ENCODE results near the gene RENBP.

RENBP gene

DNA sequence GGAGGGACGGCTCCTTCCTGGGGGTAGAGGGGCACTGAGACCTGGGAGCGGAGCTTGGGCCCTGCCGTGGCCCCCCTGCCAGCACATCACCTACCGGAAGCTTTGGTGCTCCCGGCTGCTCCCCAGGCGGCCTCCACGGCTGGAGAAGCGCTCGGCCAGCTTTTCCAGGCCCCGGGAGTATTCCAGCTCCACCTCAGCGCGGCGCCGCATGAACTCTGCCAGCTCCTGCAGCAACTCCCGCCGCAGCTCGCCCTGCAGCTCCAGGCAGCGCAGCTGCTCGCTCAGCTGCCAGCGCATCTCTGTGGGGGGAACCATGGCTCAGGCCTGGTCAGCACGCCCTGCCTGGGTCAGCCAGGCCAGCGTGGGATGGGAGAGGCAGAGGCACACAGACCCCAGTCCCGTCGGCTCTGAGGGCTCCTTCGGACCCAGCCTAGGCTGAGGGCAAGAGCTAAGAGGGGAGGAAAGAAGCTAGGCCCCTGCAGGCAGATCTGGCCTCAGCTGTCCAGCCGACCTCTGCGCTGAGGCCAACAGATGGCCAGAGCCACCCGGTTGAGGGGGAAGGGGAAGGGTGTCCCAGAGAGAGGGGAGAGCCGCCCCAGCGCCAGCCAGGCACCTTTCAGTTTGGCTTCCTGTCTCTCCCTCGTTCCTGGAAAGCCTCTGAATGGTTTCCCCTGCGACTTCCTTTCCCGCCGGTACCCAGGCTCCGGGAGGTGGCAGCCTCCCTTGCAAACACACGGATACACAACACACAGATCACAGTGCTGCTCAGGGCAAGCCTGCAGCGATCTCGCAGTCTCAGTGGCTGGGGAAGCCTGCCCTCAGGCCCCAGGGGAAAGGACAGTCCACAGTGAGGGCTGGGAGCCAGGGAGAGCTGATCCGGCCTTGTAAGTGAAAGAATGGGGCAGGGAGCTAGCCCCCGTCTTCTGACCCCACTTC is 22.7 kb downstream of the RENBP start:
- DNase-seq, result no peak

GRCh38 chrX:153921070-153921469 is 23.4 kb downstream of the RENBP start:
- no peak for DNase-seq

- DNase-seq, result no peak
Measured at GRCh38 chrX:153920546-153920945, 23.9 kb downstream of the RENBP start.

- no peak for DNase-seq
Measured at GRCh38 chrX:153919281-153919680, 25.2 kb downstream of the RENBP start.

DNA sequence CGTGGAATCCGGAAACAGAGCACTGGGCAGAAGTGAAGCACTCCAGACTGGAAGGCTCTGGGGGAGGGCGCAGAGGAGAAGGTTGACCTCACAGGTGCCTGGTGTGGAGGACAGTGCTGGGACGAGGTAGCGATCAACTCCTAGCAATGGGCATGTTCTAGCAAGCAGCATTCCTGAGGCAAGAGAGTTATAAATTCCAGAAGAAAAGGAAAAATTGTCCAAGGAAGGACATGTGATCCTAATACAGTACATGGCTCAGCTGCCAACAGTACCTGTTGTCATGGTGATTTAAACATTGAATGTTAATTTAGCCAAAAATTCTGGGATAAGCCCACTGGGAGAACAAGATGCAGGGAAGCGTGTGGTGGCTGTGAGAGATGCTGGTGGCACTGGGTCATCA is 26.6 kb downstream of the RENBP start:
- DNase-seq, result no peak

- no peak for DNase-seq
Measured at GRCh38 chrX:153913701-153914100, 30.7 kb downstream of the RENBP start.

DNA sequence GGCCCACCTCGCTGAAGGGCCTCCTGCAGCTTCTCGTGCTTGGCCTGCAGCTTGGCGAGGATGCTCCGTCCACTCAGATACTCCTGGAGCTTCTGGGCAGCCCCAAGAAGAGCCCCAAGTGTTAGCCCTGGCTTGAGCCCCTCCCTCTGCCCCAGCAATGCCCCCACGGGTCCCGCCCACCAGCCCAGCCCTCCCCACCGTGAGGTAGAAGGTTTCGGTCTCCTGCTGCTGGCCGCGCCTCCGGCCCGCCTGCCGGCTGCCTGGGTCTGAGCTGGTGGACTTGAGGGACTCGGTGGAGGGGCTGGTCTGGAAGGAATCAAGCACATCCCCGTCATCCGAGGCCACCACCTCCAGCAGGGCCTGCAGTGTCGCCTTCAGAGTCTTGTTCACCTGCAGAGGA is 31.2 kb downstream of the RENBP start:
- DNase-seq, result no peak

DNA sequence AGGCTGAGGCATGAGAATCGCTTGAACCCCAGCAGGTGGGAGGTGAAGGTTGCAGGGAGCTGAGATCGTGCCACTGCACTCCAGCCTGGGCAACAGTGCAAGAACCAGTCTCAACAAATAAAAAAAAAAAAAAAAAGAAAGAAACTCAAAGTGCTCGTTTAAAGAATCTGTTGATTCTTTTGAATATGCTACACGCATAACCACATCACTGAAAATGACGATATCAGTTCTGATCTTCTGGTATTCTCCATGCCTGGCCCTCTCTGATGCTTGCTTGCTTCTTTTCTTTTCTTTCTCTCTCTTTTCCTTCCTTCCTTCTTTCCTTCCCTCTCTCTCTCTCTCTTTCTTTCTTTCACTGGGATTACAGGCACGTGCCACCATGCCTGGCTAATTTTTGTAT is 32.6 kb downstream of the RENBP start:
- no peak for DNase-seq

DNA sequence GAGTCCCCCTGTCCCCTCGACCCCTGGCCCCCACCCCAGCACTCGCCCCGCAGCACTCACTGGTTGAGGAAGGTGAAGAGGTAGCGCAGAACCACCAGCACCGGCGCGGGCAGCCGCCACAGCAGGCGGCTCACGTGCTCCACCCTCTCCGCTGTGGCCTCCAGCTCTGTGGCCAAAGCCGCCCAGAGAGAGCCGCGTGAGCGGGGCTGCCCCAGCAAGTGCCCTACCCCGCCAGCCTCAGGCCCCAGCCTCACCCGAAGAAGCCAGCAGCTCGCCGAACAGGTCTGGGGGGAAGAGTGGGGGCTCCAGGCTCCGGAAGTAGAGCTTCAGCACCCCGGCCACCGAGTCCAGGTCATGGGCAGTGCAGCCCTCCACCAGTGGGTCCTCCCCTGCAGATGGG is 34.0 kb downstream of the RENBP start:
- DNase-seq, result no peak

DNA sequence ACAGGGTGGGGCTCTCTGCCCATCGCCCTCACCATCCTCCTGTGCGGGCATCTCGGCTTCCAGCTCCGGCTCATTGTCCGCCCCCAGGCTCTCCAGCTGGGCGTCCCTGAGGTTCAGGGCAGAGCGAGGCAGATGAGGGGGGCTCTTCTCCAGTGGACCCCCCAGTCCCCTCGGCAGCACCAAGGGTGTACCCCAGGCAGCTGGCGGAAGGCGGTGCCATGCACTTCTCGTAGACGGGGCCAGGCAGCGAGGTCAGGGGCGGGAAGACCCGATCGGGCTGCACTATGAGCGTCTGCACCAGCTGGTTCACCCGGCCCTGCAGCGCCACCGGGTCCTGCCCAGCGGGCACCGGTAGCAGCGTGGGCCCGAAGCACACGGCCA is 34.5 kb downstream of the RENBP start:
- DNase-seq, result no peak

DNA sequence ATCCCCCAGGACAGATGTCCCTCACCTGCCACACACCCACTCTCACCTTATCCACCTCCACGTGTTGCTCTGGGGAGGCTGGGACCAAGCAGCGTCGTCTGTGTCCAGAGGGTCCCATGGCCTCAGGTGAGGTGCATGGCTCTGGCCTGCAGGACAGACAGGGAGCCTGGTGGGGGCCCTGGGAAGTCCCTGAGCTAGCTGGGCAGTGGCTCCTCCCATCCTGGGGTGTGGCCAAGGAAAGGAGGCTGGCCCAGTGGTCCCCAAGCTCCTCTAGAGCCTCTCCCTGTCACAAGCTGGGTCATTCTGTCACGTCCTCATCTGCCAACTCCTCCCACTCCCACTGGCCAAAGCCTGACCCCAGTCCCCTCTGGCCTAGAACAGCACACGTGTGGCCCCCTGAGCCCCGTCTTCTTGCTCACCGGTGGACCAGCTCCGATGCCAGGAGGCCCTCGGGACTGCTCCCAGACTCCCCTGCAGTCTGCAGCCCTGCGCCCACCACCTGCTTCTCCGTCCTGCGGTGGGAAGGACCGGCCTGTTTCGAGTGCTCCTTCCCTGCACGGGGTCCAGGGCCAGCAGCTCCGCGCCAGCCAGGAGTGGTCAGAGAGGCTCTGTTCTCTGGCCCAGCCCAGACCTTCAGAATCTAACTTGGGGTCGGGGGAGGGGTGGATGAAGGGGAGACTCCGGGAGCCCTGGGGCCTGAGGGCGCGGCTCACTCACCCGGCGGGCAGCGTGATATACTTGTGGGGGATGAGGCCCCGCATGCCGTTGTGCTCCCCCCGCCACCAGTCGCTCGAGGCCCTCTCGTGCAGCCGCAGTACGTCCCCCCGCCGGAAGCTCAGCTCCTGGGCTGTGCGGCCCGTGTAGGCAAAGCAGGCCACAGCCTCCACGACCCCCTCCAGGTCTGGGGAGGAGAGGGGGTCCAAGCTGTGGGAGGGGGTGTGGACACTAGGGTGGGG is 35.1 kb downstream of the RENBP start:
- no peak for DNase-seq

DNA sequence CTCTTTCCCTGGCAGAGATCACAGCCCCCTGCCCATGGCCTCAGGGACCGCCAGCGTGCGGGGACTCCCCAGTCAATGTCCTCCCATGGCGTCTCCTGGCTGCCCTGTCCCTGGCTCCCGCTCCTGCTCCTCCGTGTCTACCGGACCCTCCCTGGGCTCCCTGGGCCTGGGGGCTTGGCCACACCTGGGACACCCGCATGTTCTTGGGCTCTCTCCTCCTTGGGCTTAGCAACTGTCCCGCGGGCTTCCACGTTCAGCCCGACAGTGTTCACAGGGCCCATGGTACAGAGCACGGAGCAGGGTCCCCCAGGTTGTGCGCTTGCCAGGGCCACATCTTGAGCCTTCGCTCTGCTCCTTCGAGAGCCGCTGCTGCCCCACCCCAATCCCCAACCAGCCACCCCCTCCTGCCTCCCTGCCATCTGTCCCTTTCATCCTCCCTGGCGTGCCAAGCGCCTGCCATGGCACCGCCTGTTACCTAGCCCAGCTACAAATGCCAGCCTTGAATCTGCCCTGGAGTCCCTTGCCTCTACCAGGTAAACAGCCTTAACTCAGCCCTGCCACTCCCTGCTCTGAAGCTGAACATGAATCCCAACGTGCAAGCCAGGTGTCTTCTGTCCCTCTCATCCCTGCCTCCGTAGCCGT is 36.1 kb downstream of the RENBP start:
- no peak for DNase-seq

DNA sequence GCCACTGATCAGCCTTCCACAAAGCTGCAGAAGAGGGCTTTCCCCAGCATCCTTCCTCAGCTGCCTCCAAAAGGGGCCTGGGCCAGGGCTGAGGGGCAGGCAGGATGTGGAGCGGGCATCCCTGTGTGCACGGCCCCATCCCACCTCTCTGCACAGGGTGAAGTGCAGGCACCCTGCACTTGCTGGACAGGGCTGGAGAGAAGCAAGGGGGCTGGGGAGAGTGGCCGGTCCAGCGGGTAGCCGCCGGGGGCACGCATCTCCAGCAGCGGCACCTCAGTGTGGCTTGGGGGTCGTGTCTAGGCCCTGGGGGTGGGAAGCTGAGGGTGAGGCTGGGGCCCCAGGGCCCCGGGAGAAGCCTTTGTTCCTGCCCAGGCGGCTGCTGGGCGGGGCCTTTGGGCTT is 37.0 kb downstream of the RENBP start:
- DNase-seq, result no peak

DNA sequence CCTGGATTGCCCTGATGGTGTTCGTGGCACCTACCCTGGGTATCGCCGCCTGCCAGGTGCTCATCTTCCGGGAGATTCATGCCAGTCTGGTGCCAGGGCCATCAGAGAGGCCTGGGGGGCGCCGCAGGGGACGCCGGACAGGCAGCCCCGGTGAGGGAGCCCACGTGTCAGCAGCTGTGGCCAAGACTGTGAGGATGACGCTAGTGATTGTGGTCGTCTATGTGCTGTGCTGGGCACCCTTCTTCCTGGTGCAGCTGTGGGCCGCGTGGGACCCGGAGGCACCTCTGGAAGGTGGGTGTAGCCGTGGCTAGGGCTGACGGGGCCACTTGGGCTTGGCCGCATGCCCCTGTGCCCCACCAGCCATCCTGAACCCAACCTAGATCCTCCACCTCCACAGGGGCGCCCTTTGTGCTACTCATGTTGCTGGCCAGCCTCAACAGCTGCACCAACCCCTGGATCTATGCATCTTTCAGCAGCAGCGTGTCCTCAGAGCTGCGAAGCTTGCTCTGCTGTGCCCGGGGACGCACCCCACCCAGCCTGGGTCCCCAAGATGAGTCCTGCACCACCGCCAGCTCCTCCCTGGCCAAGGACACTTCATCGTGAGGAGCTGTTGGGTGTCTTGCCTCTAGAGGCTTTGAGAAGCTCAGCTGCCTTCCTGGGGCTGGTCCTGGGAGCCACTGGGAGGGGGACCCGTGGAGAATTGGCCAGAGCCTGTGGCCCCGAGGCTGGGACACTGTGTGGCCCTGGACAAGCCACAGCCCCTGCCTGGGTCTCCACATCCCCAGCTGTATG is 38.1 kb downstream of the RENBP start:
- no peak for DNase-seq

DNA sequence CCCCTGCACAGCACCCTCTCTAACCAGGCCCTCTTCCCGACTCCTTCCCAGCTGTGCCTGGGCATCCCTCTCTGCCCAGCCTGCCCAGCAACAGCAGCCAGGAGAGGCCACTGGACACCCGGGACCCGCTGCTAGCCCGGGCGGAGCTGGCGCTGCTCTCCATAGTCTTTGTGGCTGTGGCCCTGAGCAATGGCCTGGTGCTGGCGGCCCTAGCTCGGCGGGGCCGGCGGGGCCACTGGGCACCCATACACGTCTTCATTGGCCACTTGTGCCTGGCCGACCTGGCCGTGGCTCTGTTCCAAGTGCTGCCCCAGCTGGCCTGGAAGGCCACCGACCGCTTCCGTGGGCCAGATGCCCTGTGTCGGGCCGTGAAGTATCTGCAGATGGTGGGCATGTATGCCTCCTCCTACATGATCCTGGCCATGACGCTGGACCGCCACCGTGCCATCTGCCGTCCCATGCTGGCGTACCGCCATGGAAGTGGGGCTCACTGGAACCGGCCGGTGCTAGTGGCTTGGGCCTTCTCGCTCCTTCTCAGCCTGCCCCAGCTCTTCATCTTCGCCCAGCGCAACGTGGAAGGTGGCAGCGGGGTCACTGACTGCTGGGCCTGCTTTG is 38.9 kb downstream of the RENBP start:
- no peak for DNase-seq

DNA sequence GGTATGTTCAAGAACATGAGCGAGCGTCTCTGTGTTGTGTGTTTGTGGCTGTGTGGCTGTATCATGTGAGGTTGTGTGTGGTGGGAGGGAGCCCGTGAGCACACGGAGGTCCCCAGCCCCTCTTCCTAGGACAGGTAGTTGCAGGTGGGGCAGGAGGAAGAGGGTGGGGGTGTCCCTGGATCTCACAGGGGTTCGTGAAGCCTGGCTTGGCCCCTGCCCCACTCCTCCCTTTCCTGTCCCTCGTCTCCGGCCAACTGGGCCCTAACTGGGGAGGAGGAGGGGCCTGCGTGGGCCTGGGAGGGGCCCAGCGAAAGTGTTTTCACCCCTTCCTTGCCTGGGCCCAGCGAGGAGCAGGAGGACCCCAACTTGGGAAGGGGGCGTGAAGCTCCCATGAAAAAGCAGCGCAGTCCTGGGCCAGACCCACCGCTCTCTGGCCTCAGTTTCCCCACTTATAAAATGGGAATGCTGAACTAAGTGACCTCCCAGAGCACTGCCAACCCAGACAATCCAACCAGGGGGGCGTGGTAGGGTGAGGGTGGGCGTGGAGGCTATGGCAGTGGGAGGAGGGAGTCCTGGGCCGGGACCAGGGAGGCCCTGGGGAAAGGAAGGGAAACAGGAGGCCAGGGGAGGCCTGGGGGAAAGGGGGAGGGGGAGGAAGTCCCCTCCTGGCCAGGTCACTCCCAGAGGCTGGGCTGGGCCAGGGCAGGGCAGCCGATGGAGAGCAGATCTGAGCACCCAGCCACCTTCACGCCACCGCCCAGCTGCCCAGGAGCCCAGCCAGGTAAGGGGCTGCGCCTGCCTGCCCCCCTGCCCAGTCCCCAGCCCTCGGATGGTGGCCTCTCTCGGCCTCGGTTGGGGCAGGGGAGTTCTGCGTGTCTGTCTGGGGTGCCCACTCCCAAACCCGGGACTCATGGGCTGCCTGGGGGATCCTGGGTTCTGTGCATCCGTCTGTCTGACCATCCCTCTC is 40.2 kb downstream of the RENBP start, which contains the start of gene AVPR2:
AVPR2 (plus strand) TSS at position 683 of the 967 bp plus-strand sequence. CDS start 473 bp downstream, outside the sequence.
- DNase-seq, result no peak

DNA sequence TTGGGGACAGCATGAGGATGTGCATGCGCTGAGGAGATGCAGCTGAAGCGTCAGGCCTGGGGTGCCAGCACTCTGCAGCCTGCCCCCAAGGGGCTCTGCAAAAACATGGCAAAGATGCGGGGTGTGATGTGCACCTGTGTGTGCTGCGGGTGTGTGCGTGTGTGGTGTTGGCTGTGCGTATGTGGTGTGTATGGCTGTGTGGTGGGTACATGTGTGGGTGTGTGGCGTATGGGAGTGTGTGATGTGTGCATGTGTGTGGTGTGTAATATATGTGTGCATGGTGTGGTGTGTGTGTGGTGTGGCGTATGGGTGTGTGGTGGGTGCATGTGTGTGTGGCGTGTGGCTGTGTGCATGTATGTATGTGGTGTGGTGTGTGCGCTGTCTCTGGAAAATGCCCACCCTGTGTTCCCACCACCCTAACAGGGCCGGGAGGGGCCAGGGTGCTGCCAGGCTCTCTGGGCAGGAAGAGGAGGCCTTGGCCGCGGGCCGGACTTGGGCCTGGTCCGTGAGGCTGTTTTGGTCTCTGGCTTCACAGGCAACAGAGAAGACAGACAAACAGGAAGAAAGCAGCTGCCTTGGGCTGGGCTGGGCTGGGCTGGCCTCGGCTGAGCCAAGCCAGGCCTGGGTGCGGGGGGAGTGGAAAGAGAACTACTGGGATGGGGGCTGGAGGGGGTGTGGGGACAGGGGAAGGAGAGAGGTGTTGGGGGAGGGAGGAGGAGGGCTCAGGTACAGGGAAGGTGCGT is 41.0 kb downstream of the RENBP start:
- no peak for DNase-seq

DNA sequence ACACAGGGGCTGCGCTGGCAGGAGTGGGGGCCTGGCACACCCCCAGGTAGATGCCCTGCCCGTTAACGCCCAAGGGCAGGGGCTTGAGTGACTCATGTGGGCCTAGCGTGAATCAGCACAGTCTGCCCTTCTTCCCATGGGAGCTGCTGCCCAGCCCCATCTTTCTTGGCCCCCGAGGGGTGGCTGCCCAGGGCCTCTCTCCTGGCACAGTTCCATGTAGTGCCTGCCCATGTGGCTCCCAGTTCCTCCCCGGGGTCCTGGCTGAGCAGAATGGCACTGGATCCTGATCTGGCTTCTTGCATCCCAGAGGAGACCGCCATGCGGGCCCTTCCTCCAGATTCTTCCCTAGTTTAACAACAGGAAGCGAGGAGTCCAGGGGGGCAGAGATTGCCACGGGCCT is 42.1 kb downstream of the RENBP start:
- DNase-seq, result no peak
